Mammary epithelial cell (primary cell): ENCODE data around the gene JDP2.

ENCODE experiments used
- CTCF ChIP-seq, 2 donors: IDR thresholded peaks in 1 of 2; conservative IDR thresholded peaks in 1 of 2; 2 replicates each; pipeline ENCODE4 v1.5.1; 2011 to 2012; ENCODE audit warnings: inconsistent platforms in 2 of 2, low read length in 2 of 2, mild to moderate bottlenecking in 2 of 2, control low read depth in 1 of 2, low read depth in 1 of 2; ENCODE audit not compliant: insufficient read depth in 1 of 2; ENCODE audit errors: extremely low read depth in 1 of 2
- EZH2 ChIP-seq: IDR thresholded peaks from 2 replicates; pipeline ENCODE4 v1.6.1; 2012; ENCODE audit warnings: low read length, inconsistent platforms, borderline replicate concordance

DNA sequence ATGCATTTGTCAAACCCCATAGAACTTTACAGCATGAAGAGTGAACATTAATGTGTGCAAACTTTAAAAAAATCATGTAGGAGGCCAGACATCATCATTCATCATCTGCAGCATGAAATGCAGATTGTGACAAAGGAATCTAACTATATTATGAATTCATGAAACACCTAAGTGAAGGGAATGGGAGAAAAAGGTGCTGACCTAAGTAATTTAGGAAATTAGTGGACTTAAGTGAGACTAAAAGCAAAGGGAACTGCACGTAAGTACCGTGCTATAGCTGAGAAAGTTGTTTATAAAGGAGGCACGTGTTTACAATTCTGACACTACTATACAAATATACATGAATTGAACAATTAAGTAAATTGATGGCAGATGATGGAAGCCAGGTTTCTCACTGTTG, 37.6 kb upstream of the JDP2 start:
- TF ChIP-seq EZH2 (no peak), CTCF (conservative IDR thresholded peaks at IDR 0.05 in 1 of 2, IDR thresholded peaks at IDR 0.05 in 1 of 2; ENCODE audit: extremely low read depth in 1 of 2, insufficient read depth in 1 of 2, low read depth in 1 of 2, low read length in 2 of 2) (no peak)
